Measurements from ENCODE around the gene CCR3. TPM values are rescaled to one million over a fixed set of nuclear protein-coding genes. Genes with fewer than 3 reads are reported as not detected.

Gene CCR3
- total RNA-seq, 1 experiment from 2014 or later, result not detected

DNA sequence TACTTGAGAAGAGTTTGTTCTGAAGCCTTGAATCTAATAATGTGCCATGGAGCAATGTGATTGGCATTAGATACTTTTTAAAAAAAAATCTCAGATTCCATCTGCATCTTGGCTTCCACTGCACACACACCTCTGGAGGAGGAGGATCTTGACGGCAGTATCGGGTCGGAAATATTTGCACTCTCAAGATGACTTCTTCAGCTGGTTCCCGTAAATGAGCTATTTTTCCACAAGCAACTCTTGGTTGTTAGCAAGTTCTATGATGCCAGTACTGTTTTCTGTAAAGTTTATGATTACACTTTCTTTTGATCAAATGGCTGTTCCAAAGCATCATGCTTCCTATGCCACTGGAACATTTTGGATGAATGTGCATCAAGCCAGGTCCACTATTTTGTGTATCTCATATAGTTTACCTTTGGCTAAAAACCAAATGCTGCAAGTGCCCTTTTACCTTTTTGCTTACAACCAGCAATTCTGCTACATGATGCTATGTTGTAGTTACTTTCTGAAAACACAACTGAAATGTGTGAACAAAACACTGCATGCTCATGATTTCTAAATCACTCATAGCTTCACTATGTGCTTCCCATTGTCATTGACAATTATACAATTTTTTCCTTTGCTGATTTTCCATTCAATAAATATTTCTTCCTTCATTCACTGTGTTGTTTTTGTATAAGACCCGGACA lies 43.8 kb downstream of the CCR3 start:
- Histone ChIP-seq H3K4me3 (ENCODE audit: low read depth, low read length, poor library complexity, severe bottlenecking) (no peak overlapping the region), H3K4me1 (ENCODE audit: insufficient read depth, low read length, poor library complexity, severe bottlenecking) (no peaks in the 10 kb centered on the region), H3K36me3 (ENCODE audit: insufficient read depth, low read length, poor library complexity, severe bottlenecking) (no peaks in the 10 kb centered on the region), H3K27ac (ENCODE audit: low read depth, low read length, poor library complexity, severe bottlenecking) (no peak overlapping the region), H3K9me3 (ENCODE audit: low read depth, low read length, poor library complexity, severe bottlenecking) (no peaks in the 10 kb centered on the region), H3K27me3 (replicated peaks; ENCODE audit: insufficient read depth, low read depth, low read length, poor library complexity) (no peaks in the 10 kb centered on the region)
- BruUV-seq (replicated peaks), result no TSS peak
- no peak for DNase-seq (ENCODE audit: low spot score)
- ChIA-PET CTCF (no interaction called here), POLR2A (ENCODE audit: low non-redundant PET) (no interaction called here)
- TF ChIP-seq EZH2 (IDR thresholded peaks at IDR 0.05; ENCODE audit: borderline replicate concordance, low read depth, low read length, poor library complexity, severe bottlenecking), result no peak
- TF ChIP-seq, protein P1, sequence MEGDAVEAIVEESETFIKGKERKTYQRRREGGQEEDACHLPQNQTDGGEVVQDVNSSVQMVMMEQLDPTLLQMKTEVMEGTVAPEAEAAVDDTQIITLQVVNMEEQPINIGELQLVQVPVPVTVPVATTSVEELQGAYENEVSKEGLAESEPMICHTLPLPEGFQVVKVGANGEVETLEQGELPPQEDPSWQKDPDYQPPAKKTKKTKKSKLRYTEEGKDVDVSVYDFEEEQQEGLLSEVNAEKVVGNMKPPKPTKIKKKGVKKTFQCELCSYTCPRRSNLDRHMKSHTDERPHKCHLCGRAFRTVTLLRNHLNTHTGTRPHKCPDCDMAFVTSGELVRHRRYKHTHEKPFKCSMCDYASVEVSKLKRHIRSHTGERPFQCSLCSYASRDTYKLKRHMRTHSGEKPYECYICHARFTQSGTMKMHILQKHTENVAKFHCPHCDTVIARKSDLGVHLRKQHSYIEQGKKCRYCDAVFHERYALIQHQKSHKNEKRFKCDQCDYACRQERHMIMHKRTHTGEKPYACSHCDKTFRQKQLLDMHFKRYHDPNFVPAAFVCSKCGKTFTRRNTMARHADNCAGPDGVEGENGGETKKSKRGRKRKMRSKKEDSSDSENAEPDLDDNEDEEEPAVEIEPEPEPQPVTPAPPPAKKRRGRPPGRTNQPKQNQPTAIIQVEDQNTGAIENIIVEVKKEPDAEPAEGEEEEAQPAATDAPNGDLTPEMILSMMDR (conservative IDR thresholded peaks at IDR 0.05; ENCODE audit: low read depth, low read length), result no peak
- intact Hi-C loops (cut with micrococcal nuclease; ENCODE audit: unreplicated experiment), result no loop called here

DNA sequence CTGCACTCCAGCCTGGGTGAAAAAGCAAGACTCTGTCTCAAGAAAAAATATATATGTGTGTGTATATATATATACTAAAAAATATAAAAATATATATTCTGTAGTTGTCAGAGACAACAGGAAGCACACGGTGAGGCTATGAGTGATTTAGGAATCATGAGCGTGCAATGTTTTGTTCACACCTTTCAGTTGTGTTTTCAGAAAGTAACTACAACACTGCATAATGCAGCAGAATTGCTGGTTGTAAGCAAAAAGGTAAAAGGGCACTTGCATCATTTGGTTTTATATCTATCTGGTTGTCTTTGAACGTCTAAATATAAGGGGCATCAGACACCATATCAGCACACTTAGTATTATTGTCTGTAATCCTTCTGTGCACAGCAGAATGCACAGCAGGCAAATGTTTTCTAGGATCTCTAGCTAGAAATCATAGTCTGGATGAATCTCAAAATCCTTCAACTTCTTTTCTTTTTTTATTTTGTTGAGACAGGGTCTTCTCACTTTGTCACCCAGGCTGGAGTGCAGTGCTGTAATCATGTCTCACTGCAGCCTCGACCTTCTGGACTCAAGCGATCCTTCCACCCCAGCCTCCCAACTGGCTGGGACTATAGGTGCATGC lies 44.8 kb downstream of the CCR3 start:
- TF ChIP-seq EZH2 (IDR thresholded peaks at IDR 0.05; ENCODE audit: borderline replicate concordance, low read depth, low read length, poor library complexity, severe bottlenecking), result no peak
- TF ChIP-seq, protein P1 (conservative IDR thresholded peaks at IDR 0.05; ENCODE audit: low read depth, low read length), result no peak
- no peak for DNase-seq (ENCODE audit: low spot score)
- no TSS peak for BruUV-seq (replicated peaks)
- no peaks in the 10 kb centered on the region for H3K27me3 ChIP-seq (replicated peaks; ENCODE audit: insufficient read depth, low read depth, low read length, poor library complexity)
- H3K9me3 ChIP-seq (ENCODE audit: low read depth, low read length, poor library complexity, severe bottlenecking), result no peaks in the 10 kb centered on the region
- H3K4me1 ChIP-seq (ENCODE audit: insufficient read depth, low read length, poor library complexity, severe bottlenecking), result no peaks in the 10 kb centered on the region
- no peak overlapping the region for H3K4me3 ChIP-seq (ENCODE audit: low read depth, low read length, poor library complexity, severe bottlenecking)
- H3K27ac ChIP-seq (ENCODE audit: low read depth, low read length, poor library complexity, severe bottlenecking), result no peak overlapping the region
- ChIA-PET POLR2A (ENCODE audit: low non-redundant PET) (no interaction called here), CTCF (no interaction called here)
- H3K36me3 ChIP-seq (ENCODE audit: insufficient read depth, low read length, poor library complexity, severe bottlenecking), result no peaks in the 10 kb centered on the region
- intact Hi-C loops (cut with micrococcal nuclease; ENCODE audit: unreplicated experiment), result no loop called here

DNA sequence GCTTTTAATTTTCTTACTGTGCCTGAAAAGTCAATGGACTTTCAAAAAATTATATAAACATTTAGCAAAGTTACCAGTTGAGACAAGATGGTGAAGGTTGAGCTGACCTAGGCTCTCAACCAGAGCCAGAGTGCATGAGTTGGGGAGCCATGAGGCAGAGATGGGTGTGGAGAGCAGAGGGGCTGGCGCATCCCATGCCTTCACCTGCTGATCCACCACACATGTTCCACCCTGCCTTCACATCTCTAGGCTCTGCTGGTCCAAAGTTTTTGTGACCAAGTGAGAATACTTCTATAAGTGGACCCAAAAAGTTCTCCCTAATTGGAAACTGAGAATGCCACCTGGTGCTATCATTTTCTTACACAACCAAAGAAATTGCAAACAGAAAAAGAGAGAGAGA lies 47.3 kb downstream of the CCR3 start:
- POLR2A ChIA-PET (ENCODE audit: low non-redundant PET), result no interaction called here
- intact Hi-C loops (cut with micrococcal nuclease; ENCODE audit: unreplicated experiment), result no loop called here

More for the DNA sequence above, 47.3 kb downstream of the CCR3 start:
- DNase-seq (ENCODE audit: low spot score), result no peak
- H3K4me3 ChIP-seq (ENCODE audit: low read depth, low read length, poor library complexity, severe bottlenecking), result no peak overlapping the region
- H3K36me3 ChIP-seq (ENCODE audit: insufficient read depth, low read length, poor library complexity, severe bottlenecking), result no peaks in the 10 kb centered on the region
- no TSS peak for BruUV-seq (replicated peaks)
- TF ChIP-seq EZH2 (IDR thresholded peaks at IDR 0.05; ENCODE audit: borderline replicate concordance, low read depth, low read length, poor library complexity, severe bottlenecking), result no peak
- TF ChIP-seq, protein P1 (conservative IDR thresholded peaks at IDR 0.05; ENCODE audit: low read depth, low read length), result no peak
- no peaks in the 10 kb centered on the region for H3K4me1 ChIP-seq (ENCODE audit: insufficient read depth, low read length, poor library complexity, severe bottlenecking)
- no peaks in the 10 kb centered on the region for H3K9me3 ChIP-seq (ENCODE audit: low read depth, low read length, poor library complexity, severe bottlenecking)
- H3K27ac ChIP-seq (ENCODE audit: low read depth, low read length, poor library complexity, severe bottlenecking), result no peak overlapping the region
- CTCF ChIA-PET, result no interaction called here
- no peaks in the 10 kb centered on the region for H3K27me3 ChIP-seq (replicated peaks; ENCODE audit: insufficient read depth, low read depth, low read length, poor library complexity)

Data from A673 (cell line).